ENCODE data around the gene ATAD1.

DNA sequence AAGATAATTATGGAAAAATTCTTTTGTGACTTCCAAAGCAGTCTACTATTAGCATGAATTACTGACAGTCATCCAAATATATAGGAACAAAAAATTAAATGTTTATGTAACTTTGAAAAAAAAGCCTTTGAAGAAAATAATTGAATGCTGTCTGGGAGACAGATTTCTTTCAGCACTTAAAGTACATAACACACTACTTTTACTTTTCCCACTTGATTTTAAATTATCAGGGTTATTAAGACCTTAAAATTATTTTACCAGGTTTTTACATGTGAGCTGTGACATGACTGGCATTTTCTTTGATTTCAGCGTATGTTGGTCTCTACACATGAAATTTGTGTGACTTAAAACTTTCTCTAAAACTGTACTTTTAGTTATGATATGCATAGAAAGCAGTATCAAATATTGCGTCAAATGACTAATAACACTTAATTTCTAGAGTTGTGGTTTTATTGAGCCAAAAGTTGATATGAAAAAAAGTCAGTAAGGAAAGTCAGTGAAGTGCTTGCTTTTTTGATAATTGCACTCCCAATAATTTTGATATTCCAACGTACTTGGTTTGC is 48.5 kb upstream of the ATAD1 start:
- TF ChIP-seq, protein P1, sequence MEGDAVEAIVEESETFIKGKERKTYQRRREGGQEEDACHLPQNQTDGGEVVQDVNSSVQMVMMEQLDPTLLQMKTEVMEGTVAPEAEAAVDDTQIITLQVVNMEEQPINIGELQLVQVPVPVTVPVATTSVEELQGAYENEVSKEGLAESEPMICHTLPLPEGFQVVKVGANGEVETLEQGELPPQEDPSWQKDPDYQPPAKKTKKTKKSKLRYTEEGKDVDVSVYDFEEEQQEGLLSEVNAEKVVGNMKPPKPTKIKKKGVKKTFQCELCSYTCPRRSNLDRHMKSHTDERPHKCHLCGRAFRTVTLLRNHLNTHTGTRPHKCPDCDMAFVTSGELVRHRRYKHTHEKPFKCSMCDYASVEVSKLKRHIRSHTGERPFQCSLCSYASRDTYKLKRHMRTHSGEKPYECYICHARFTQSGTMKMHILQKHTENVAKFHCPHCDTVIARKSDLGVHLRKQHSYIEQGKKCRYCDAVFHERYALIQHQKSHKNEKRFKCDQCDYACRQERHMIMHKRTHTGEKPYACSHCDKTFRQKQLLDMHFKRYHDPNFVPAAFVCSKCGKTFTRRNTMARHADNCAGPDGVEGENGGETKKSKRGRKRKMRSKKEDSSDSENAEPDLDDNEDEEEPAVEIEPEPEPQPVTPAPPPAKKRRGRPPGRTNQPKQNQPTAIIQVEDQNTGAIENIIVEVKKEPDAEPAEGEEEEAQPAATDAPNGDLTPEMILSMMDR (IDR thresholded peaks at IDR 0.05) = no peak
- TF ChIP-seq POLR2AphosphoS5 (IDR thresholded peaks at IDR 0.05; ENCODE audit: low read depth, low read length) = no peak

Data from Panc1 (cell line).